T-cell (primary cell): ENCODE data around the gene CCDC88B. TPM values are rescaled to one million over a fixed set of nuclear protein-coding genes. Genes with fewer than 3 reads are reported as not detected.
A peak's percentile ranks its signal among the peaks of the same experiment; 100 is the strongest.

Source experiments
- ATAC-seq, 4 experiments: fragments of 200-7000 bp in 3 of 4; fragments of 150-1000 bp in 1 of 4; cut with Tn5 transposase; replicated peaks in 1 of 4; 1 replicate in 3 of 4; 2 replicates in 1 of 4; pipeline ENCODE4 v1.10.0; 2021; ENCODE audit warnings: moderate library complexity in 3 of 4, mild to moderate bottlenecking in 2 of 4, moderate number of reproducible peaks in 1 of 4
- CTCF ChIA-PET, 2 donors: fragments of 300-600 bp; sonication (Branson Sonifier 250); formaldehyde crosslinking; loops; one replicate each; lab custom pipeline; 2022; ENCODE audit warnings: antibody characterized with exemption in 2 of 2; lab: Charles Lee
- POLR2A ChIA-PET, 2 donors: fragments of 300-600 bp; sonication (Branson Sonifier 250); formaldehyde crosslinking; loops; one replicate each; lab custom pipeline; 2022; ENCODE audit warnings: antibody characterized with exemption in 2 of 2; lab: Charles Lee
- DNase-seq, 35 experiments: peaks; one replicate each; pipeline versions ENCODE4 v3.0.0 to v3.0.0-alpha.2; 2013 to 2023
- H3K27ac ChIP-seq: one replicate; pipeline ENCODE4 v1.5.1; 2013; ENCODE audit warnings: low read length
- H3K27me3 ChIP-seq, 2 experiments: replicated peaks in 1 of 2; 1 replicate in 1 of 2; 2 replicates in 1 of 2; pipeline versions ENCODE4 v1.6.1 to v1.7.0; 2013; ENCODE audit warnings: low read length in 1 of 2, mixed read lengths in 1 of 2; ENCODE audit not compliant: control insufficient read depth in 2 of 2, insufficient read depth in 2 of 2; ENCODE audit errors: extremely low read depth in 1 of 2
- H3K36me3 ChIP-seq, 2 donors: 1 replicate in 1 of 2; 2 replicates in 1 of 2; pipeline versions ENCODE4 v1.6.1 to v1.7.0; 2013; ENCODE audit warnings: low read length in 1 of 2; ENCODE audit not compliant: control insufficient read depth in 2 of 2, insufficient read depth in 1 of 2; ENCODE audit errors: extremely low read depth in 1 of 2
- H3K4me1 ChIP-seq, 2 experiments: 1 replicate in 1 of 2; 2 replicates in 1 of 2; pipeline versions ENCODE4 v1.6.1 to v1.7.0; 2013; ENCODE audit warnings: low read length in 2 of 2, mixed read lengths in 1 of 2; ENCODE audit not compliant: insufficient read depth in 2 of 2, control insufficient read depth in 1 of 2; ENCODE audit errors: extremely low read depth in 1 of 2
- H3K4me3 ChIP-seq, 2 donors: 1 replicate in 1 of 2; 2 replicates in 1 of 2; pipeline versions ENCODE4 v1.5.1 to v1.7.0; 2013; ENCODE audit warnings: mild to moderate bottlenecking in 2 of 2, low read length in 1 of 2, moderate library complexity in 1 of 2; ENCODE audit not compliant: control insufficient read depth in 1 of 2; ENCODE audit errors: extremely low read depth in 1 of 2
- H3K9me3 ChIP-seq: 2 replicates; pipeline ENCODE4 v1.7.0; 2013
- H3K27ac Mint-ChIP-seq, 2 donors: one replicate each; pipeline ENCODE4 v1.8.0; 2020 to 2021; ENCODE audit warnings: mild to moderate bottlenecking in 2 of 2, mixed read lengths in 2 of 2
- H3K27me3 Mint-ChIP-seq, 2 donors: one replicate each; pipeline ENCODE4 v1.8.0; 2021 to 2022; ENCODE audit warnings: mixed read lengths in 2 of 2
- H3K36me3 Mint-ChIP-seq: one replicate; pipeline ENCODE4 v1.8.0; 2021; ENCODE audit warnings: mixed read lengths
- H3K4me1 Mint-ChIP-seq, 3 donors: one replicate each; pipeline ENCODE4 v1.8.0; 2020 to 2022; ENCODE audit warnings: mixed read lengths in 3 of 3, mild to moderate bottlenecking in 1 of 3
- H3K4me3 Mint-ChIP-seq, 3 donors: one replicate each; pipeline ENCODE4 v1.8.0; 2020 to 2022; ENCODE audit warnings: mild to moderate bottlenecking in 3 of 3, mixed read lengths in 3 of 3, moderate library complexity in 3 of 3
- H3K9me3 Mint-ChIP-seq, 3 donors: one replicate each; pipeline ENCODE4 v1.8.0; 2020 to 2022; ENCODE audit warnings: mixed read lengths in 3 of 3
- WGBS: methylation state at CpG from one replicate; pipeline ENCODE4 v1.1.5; 2013; ENCODE audit warnings: missing lambda C conversion rate; ENCODE audit not compliant: insufficient coverage; 5-methylcytosine and 5-hydroxymethylcytosine counted together
- total RNA-seq, 35 experiments: library from RNA in 6 of 35; stranded (reverse) in 6 of 35; fragments of 120-200 nt in 1 of 35; gene quantifications; one replicate each; pipeline versions ENCODE4 v1.2.1 to v1.2.4 and lab custom pipeline; 2013 to 2026

Gene CCDC88B
- total RNA-seq, 5 donors from 2014 or later (not counting 1 experiment from before 2014, with no cell fraction given) = 132 to 144 (median 133) TPM

- peaks cover 14 to 41% of the 10 kb centered on the region in 2 experiments for H3K4me1 ChIP-seq
- peak overlapping the region; percentile 83 to 87 for H3K27ac Mint-ChIP-seq
- ChIA-PET CTCF (interaction anchor here in 1 of 2 donors (0.6 kb wide), 1 partner anchor 89 kb away, joined by 3 read pairs; no protein-coding TSS in a partner anchor), POLR2A (no interaction called here)
- H3K9me3 Mint-ChIP-seq = no peaks in the 10 kb centered on the region
- no peaks in the 10 kb centered on the region for H3K9me3 ChIP-seq
- peak in 12 of 35 experiments; percentile 15 to 59 (median 26) for DNase-seq
- 9% methylated on average over 34 of the region's 38 CpGs for WGBS
- H3K4me3 Mint-ChIP-seq = peak overlapping the region; percentile 90 to 97 (median 91)
- peaks cover 24 to 40% (median 31%) of the 10 kb centered on the region in 3 donors for H3K4me1 Mint-ChIP-seq
- peaks cover 14 to 36% of the 10 kb centered on the region in 2 donors for H3K36me3 ChIP-seq
- H3K4me3 ChIP-seq = peak overlapping the region; percentile 80 to 85
- no peaks in the 10 kb centered on the region for H3K27me3 ChIP-seq
- H3K27me3 Mint-ChIP-seq = no peaks in the 10 kb centered on the region
- H3K27ac ChIP-seq = no peak overlapping the region
- H3K36me3 Mint-ChIP-seq = peaks cover 18% of the 10 kb centered on the region
- ATAC-seq = peak; percentile 31 to 66 (median 45)
Measured at GRCh38 chr11:64359712-64360445, 19.9 kb downstream of the CCDC88B start.

DNA sequence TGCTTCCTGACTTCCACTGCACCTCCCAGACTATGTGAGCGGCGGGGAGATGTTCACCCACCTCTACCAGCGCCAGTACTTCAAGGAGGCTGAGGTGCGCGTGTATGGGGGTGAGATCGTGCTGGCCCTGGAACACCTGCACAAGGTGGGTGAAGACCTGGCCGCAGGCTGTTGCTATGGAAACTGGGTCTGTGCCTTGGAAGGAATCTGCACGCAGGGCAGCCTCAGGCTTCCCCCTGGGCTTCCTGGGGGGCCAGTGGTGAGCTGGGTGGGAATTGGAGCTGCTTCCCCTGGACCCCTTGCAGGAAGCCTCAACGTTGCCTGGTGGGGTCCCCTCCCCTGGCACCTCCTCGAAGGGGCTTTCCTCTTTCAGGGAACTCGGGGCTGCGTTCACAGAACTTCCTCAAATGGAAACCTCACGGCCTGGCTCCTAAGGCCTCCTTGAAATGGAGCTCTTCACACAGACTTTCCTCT lies 20.5 kb downstream of the CCDC88B start:
- Histone ChIP-seq H3K4me3 (no peak overlapping the region), H3K27me3 (no peaks in the 10 kb centered on the region), H3K9me3 (no peaks in the 10 kb centered on the region), H3K4me1 (peaks cover 14 to 37% of the 10 kb centered on the region in 2 experiments), H3K27ac (no peak overlapping the region), H3K36me3 (peaks cover 14 to 39% of the 10 kb centered on the region in 2 donors)
- DNase-seq = peak in 2 of 35 experiments; percentile 16 to 30
- Mint-ChIP-seq H3K9me3 (no peaks in the 10 kb centered on the region), H3K4me3 (peak overlapping the region; percentile 90 to 97 (median 91)), H3K36me3 (peaks cover 18% of the 10 kb centered on the region), H3K4me1 (peaks cover 24 to 40% (median 31%) of the 10 kb centered on the region in 3 donors), H3K27ac (peak overlapping the region in 1 of 2 donors; percentile 87), H3K27me3 (no peaks in the 10 kb centered on the region)
- peak in 1 of 4 experiments; percentile 31 for ATAC-seq
- POLR2A ChIA-PET = no interaction called here
- CTCF ChIA-PET = interaction anchor here in 1 of 2 donors (0.5 to 0.6 kb wide), 2 partner anchors 55 to 89 kb away, joined by 3 to 4 read pairs; partner anchors contain the start of gene ESRRA
- WGBS = 71% methylated on average over 10 of the region's 13 CpGs

- ChIA-PET CTCF (no interaction called here), POLR2A (no interaction called here)
- 94% methylated on average over 11 of the region's 18 CpGs for WGBS
- Mint-ChIP-seq H3K4me3 (peak overlapping the region in 1 of 3 donors; percentile 9), H3K36me3 (peaks cover 21% of the 10 kb centered on the region), H3K27me3 (no peaks in the 10 kb centered on the region), H3K27ac (no peak overlapping the region), H3K4me1 (peaks cover 19 to 36% (median 28%) of the 10 kb centered on the region in 3 donors), H3K9me3 (no peaks in the 10 kb centered on the region)
- Histone ChIP-seq H3K27me3 (no peaks in the 10 kb centered on the region), H3K9me3 (no peaks in the 10 kb centered on the region), H3K4me3 (no peak overlapping the region), H3K27ac (no peak overlapping the region), H3K4me1 (peaks cover 14 to 37% of the 10 kb centered on the region in 2 experiments), H3K36me3 (peaks cover 17 to 47% of the 10 kb centered on the region in 2 donors)
- DNase-seq = no peak
- ATAC-seq = no peak
Measured at GRCh38 chr11:64361659-64362058, 21.7 kb downstream of the CCDC88B start.

GRCh38 chr11:64362339-64362738 lies 22.3 kb downstream of the CCDC88B start:
- no peak overlapping the region for H3K4me3 ChIP-seq
- Mint-ChIP-seq H3K4me1 (peaks cover 16 to 35% (median 27%) of the 10 kb centered on the region in 3 donors), H3K9me3 (no peaks in the 10 kb centered on the region), H3K4me3 (peak overlapping the region in 1 of 3 donors; percentile 28), H3K36me3 (peaks cover 24% of the 10 kb centered on the region), H3K27ac (peak overlapping the region in 1 of 2 donors; percentile 12), H3K27me3 (no peaks in the 10 kb centered on the region)
- no peak for DNase-seq
- ChIA-PET CTCF (no interaction called here), POLR2A (no interaction called here)
- H3K4me1 ChIP-seq = peaks cover 14 to 31% of the 10 kb centered on the region in 2 experiments
- 96% methylated on average over 10 of the region's 10 CpGs for WGBS
- no peak overlapping the region for H3K27ac ChIP-seq
- H3K9me3 ChIP-seq = no peaks in the 10 kb centered on the region
- no peaks in the 10 kb centered on the region for H3K27me3 ChIP-seq
- no peak for ATAC-seq
- peaks cover 17 to 50% of the 10 kb centered on the region in 2 donors for H3K36me3 ChIP-seq

- Histone ChIP-seq H3K27me3 (no peaks in the 10 kb centered on the region), H3K27ac (no peak overlapping the region), H3K4me3 (no peak overlapping the region), H3K36me3 (peaks cover 28 to 63% of the 10 kb centered on the region in 2 donors), H3K9me3 (no peaks in the 10 kb centered on the region), H3K4me1 (peaks cover 0 to 12% of the 10 kb centered on the region in 2 experiments)
- Mint-ChIP-seq H3K4me3 (no peak overlapping the region), H3K27ac (no peak overlapping the region), H3K36me3 (peaks cover 29% of the 10 kb centered on the region), H3K9me3 (no peaks in the 10 kb centered on the region), H3K27me3 (no peaks in the 10 kb centered on the region), H3K4me1 (peaks cover 15 to 23% (median 17%) of the 10 kb centered on the region in 3 donors)
- DNase-seq (no peak), ATAC-seq (no peak)
- CTCF ChIA-PET = interaction anchor here in 1 of 2 donors (0.7 kb wide), 1 partner anchor 29 kb away, joined by 3 read pairs; no protein-coding TSS in a partner anchor
- WGBS = no CpG with 5 or more reads among the region's 6 CpGs
- POLR2A ChIA-PET = interaction anchor here (0.7 kb wide), 2 partner anchors 12 to 394 kb away, joined by 4 to 6 read pairs; no protein-coding TSS in a partner anchor
Measured at GRCh38 chr11:64364435-64364834, 24.4 kb downstream of the CCDC88B start.

DNA sequence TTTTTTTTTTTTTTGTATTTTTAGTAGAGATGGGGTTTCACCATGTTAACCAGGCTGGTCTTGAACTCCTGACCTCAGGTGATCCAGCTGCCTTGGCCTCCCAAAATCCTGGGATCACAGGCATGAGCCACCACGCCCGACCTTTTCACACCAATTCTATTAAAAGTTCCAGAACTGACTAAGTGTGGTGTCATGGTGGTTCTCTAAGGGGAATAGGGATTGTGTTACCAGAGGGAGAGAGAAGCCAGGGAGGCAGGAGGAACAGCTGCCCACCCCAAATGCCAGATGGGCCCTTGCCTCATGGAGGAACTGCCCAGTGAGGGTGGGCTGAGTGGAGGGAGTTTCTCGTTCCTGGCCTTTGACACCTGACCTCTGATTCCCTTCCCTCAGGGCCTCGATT lies 24.9 kb downstream of the CCDC88B start:
- ATAC-seq = no peak
- Histone ChIP-seq H3K27ac (no peak overlapping the region), H3K36me3 (peaks cover 32 to 65% of the 10 kb centered on the region in 2 donors), H3K9me3 (no peaks in the 10 kb centered on the region), H3K27me3 (no peaks in the 10 kb centered on the region), H3K4me3 (no peak overlapping the region), H3K4me1 (peaks cover 0 to 7% of the 10 kb centered on the region in 2 experiments)
- ChIA-PET CTCF (no interaction called here), POLR2A (no interaction called here)
- H3K27ac Mint-ChIP-seq = no peak overlapping the region
- no peak for DNase-seq
- peaks cover 31% of the 10 kb centered on the region for H3K36me3 Mint-ChIP-seq
- peaks cover 10 to 18% (median 12%) of the 10 kb centered on the region in 3 donors for H3K4me1 Mint-ChIP-seq
- 100% methylated on average over 2 of the region's 4 CpGs for WGBS
- no peaks in the 10 kb centered on the region for H3K9me3 Mint-ChIP-seq
- H3K4me3 Mint-ChIP-seq = no peak overlapping the region
- no peaks in the 10 kb centered on the region for H3K27me3 Mint-ChIP-seq
